ENCODE data around the gene COL24A1.

DNA sequence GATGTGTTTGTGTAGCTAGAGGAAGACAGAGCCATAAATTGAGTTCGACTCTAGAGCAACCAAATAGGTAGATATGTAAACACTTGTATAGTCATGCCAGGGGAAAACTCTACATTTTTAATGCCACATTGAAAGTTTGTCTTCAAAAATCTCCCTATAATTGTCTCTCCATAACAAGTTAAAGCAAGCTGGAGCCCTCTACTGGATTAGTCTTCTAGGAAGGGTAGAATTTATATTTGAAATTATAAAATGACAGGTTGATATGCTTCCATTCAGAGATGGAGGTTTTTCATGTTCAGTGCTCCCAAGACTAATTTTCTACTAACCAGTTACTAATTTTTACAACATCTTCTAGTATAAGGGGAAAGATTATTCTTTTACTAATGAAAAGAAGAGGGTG lies 13.1 kb upstream of the COL24A1 start:
- no peak for TF ChIP-seq POLR2A (IDR thresholded peaks at IDR 0.05)
- TF ChIP-seq, protein P1, sequence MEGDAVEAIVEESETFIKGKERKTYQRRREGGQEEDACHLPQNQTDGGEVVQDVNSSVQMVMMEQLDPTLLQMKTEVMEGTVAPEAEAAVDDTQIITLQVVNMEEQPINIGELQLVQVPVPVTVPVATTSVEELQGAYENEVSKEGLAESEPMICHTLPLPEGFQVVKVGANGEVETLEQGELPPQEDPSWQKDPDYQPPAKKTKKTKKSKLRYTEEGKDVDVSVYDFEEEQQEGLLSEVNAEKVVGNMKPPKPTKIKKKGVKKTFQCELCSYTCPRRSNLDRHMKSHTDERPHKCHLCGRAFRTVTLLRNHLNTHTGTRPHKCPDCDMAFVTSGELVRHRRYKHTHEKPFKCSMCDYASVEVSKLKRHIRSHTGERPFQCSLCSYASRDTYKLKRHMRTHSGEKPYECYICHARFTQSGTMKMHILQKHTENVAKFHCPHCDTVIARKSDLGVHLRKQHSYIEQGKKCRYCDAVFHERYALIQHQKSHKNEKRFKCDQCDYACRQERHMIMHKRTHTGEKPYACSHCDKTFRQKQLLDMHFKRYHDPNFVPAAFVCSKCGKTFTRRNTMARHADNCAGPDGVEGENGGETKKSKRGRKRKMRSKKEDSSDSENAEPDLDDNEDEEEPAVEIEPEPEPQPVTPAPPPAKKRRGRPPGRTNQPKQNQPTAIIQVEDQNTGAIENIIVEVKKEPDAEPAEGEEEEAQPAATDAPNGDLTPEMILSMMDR (IDR thresholded peaks at IDR 0.05) = no peak
- TF ChIP-seq POLR2AphosphoS5 (IDR thresholded peaks at IDR 0.05) = no peak

Measured in upper lobe of left lung (tissue), 4 donors.